ENCODE data around the gene MCC.

Gene MCC

DNA sequence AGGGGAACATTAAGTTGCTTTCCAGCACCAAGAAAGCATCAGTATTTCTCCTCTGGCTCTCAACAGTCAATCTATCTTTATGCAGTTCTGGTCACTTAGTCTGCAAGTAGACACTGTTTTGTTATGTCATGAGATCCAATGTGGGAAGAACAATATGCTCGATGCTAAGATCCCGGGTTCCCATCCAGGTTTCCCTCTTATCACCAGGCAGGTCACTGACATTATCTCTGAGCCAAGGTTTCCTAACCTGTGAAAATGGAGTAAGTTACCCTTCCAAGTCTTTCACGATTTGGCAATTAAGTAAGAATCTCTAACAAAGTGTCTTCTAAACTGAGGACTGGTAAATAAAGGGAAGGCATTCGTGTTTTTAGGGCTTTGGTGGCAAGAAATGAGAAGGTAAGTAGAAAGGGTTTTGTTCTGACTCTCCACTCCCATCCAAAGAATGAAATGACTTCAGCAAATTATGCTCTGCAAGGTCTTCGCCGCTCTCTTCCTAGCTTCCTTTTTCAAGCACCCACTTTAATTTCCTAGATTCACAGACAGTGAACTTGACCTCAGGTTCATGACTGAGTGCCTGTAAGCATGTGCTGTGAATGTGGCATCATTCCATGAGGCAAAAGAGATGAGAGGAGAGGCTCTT is 425.3 kb downstream of the MCC start:
- no peak for DNase-seq

DNA sequence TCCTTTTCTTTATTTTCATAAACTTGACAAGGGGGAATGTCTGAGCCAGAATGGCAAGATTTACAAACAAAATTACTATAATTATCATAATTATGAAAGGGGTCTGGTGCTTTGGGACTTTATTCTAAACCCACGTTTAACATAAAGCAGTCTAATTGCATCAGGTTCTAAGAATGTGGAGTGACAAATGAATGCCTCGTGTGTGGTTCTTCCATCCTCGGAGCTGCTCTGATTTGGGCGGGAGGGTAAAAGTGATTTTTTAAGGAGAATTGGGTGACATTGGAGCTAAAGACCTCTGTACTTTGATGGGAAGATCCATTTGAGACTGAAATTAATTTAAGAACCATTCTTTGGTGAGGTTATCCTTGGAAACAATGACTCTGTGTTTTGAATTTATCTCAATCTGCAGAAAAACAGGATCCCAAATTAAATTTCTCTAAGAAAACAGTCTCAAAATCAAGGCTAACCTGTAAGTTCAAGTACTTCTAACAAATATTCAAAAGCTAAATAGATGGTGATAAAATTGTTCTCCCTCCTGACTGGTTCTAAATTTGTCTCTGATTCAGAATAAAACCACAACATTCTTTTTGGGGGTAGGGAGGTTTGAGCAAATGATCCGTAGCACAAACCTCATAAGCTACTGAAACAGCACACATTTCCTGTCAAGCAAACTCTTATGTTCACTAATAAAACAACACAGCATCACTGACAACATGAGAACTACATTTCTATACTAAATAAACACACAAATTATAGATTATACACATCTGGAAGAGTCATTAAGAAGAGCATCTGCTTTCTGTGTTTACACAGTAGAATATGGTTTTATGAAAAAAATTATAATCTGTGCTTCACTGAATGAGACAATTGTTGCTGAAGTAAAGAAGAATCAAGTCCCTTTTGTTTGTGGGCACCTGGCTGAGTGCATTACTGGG is 426.1 kb downstream of the MCC start:
- peak; percentile 20 for DNase-seq

- DNase-seq: peak; percentile 7
These were observed 427.7 kb downstream of the MCC start for GRCh38 chr5:113060408-113061025.

DNA sequence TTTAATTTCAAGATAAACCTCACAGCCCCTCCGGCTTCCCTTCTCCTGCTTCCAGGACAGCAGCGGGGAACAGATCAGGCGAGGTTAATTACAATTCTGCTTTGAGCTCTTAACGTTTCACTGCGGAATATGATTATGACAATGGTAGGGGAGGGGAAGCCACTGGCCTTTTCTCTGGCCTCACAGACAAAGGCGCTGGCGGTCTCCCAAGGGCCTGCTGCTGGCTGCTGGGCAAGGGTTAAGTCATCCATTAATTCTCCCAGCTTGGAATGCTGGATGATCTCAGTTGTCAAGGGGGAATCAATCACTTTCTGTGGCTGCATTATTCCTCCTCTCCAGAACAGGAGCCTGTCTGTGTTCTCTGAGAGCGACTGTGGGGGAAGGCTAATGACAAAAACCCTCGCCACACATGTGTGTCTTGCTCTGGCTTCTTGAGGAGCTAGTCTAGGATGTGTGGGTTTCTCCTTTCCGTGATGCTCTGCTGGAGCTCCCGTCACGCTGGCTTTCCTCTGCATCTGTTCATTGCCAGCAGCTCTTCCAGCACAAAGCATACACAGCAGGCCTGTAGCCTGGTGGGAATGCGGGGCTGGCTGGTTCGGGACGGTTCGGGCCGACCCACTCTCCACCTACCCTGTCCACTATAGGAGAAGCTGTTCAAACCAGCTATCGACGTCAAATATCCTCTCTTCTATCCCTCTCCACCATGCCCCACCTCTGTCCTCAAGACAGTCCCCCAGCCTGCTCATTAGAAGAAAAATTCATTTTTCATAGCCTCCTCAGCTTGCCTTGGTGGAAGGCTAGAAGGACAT is 428.8 kb downstream of the MCC start:
- DNase-seq: peak; percentile 56

DNA sequence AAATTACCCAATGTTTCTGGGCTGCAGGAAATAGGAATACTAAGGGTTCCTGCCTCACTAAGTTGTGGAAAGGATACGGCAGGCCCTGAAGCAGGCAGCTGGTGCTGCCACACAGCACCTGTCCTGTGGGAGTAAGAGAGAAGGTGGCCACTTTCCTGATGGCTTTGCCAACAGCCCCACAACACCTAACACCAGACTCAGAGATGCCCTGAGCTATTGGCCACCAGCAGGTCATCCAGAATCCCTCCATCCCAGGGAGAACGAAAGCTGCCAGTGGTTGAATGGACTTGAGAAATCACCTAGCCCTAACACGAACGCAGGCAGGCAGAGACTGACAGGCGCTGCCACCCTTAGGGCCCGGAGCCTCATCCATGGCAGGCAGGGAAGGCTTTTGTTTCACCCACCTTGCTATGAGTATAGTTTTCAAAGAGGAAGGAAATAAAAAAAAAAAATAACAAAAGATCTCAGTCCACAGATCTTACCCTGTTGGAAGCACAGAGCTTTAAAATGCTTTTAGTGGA is 429.5 kb downstream of the MCC start:
- DNase-seq: peak; percentile 24

DNA sequence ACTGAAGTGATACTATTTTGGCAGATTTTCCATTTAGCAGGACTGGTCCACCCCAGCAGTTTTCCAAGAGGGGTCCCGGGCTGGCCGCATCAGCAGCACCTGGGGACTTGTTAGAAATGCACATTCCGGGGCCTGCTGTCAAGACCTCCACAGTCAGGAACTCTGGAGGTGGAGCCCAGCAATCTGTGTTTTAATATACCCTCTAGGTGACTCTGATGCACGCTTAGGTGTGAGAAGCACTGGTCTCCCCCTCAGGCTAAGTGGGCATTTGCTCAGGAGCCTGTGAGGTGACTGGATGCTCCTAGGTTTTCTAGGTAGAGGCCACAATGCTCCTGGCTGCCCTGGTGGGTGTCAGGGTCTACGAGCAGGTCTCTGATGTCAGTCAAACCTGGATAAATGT is 430.0 kb downstream of the MCC start:
- peak; percentile 37 for DNase-seq

- peak; percentile 38 for DNase-seq
These were observed 430.7 kb downstream of the MCC start for GRCh38 chr5:113057557-113057984.

DNA sequence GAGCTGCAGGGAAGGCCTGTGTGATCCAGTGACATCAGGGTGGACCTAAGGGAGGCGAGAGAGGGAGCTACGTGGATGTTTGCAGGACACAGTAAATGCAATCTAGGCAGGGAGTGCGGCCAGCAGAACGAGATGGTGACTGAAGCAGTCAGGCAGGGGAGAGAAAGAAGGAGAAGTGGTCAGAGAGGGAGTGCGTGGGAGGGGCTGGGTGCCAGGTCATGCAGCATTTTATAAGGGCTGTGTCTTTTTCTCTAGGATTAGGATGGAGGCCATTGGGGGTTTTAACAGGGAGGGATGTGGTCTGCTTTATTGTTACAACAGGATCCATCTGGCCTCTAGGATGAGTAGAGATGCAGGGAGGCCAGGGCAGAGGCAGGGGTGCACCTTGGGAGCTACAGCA is 431.3 kb downstream of the MCC start:
- DNase-seq: peak; percentile 34

- DNase-seq: no peak
These were observed 433.4 kb downstream of the MCC start for GRCh38 chr5:113054899-113055298.

GRCh38 chr5:113053511-113053995 is 434.7 kb downstream of the MCC start:
- no peak for DNase-seq

DNA sequence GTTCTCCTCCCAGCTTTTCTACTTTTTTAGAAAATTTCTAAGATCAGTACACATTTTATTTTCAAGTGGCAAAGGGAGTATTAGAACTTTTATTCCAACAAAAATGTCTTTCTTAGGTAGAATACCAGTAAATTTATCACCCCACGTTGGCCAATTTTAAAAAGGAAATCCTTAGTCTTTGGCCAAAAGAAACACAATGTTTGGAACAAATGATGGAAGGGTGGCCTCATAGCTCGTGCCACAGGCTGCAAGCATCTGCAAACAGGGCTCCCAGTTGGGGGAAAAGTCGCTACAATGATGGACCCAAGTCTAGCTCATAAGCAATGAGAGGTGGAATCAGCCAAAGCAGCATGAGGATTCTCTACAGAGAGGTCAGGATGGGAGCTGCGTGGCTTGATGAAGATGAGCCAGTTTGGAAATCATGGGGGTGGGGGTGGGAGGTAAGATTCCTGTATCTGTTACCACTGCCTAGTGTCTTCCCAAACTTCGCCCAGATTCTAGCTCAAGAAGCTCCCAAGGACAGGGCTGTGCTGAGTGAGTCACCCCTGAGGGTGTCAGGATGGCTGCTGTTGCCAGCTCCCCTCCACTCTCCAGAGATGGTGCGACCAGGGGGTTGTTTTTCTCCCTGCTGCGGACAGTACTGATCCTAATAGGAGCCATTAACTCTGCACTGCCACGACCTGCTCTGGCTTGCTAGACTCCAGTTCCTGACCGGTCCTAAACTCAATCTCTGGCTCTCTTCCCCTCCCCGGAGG is 436.0 kb downstream of the MCC start:
- DNase-seq: no peak

DNA sequence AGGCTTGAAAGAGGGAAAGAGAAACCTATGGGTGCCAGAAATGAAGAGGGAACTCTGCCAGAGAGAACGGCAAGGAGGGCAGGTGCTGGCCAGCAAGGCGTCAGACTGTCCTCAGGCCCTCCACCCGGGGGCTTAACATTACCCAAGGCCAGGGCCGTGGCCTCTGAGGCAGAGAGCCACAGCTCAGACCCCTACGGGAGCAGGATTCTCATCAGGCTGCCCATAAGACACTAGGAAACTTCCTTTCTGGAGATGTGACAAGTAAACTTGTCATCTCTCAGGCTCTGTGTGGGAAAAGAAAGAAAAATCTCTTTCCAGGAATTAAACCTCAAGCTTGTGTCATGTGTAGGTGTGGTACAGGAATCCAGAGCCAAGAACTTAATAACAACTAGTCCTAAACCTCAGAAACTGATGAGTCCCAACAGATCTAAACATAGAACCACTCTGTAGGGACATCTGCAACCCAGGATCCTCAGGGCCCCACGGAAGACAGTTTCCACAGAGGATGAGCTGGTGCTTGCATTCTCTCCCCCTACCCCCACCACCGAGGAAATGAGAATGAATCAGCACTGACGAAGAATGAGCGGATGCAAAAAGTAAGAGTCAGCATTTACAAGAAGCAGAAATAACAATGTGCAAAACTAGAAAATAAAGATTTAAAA is 437.4 kb downstream of the MCC start:
- no peak for DNase-seq

DNA sequence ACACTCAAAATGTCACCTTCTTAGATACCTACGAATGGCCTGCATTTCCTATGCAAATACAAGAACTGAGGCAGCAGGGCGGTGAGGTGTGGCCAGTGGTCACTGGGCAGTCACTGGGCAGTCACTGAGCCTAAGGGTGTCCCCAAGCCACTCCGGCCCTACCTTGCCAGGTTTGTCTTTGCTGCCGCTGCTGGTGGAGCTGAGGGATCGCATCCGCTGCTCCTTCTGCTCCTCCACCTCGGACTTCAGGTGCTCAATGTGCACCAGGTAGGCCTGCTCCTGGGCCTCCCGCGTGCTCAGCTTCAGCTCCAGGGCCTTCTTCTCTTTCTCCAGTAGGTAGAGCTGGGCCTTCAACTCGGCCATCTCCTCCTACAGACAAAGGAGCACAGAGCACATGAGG is 439.3 kb downstream of the MCC start:
- DNase-seq: no peak

GRCh38 chr5:113047733-113048652 is 440.3 kb downstream of the MCC start:
- DNase-seq: no peak

DNA sequence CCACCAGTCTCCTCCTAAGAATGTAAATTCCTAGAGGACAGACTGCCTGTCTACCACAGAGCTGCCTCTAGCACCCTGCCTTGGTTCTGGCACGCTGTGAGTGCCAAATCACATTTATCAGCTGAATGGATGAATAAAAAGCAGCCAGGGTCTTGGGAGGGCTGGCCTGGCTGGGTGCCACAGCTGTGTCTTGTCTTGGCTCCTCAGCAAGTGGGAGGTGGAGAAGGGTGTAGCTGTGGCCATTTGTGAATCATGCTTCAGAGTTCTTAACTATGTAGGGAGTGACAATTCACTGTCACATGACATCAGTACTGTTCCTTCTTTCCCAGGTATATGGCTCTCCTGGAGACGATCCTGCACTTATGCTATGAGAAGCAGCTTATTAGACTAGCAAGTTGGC is 441.0 kb downstream of the MCC start:
- no peak for DNase-seq

DNA sequence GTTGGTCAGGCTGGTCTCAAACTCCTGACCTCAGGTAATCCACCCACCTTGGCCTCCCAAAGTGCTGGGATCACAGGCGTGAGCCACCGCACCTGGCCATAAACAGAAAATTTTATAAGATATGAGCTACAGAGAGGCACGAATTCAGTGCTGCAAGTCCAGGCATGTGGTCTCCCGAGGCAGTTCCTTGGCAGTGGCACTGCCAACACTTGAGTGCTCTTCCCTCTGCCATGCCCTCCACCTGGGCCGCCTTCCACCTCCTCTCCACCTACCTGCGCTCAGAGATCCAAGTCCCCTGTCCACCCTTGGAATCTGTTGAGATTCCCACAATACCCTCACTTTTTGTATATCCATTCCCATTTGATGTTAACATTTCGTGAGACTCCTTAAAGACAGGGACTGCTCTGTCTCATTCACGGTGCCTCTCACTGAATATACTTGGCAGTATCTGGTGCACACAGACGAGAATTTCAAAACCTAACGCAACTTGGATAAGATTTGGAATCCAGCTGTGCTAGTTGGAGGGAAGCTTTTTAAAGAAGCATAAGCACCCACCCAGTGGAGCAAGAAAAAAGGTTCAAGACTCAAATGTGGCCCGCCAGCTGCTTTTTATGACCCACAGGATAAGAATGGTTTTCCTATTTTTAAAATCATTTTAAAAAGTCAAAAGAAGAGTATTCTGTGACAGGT is 443.3 kb downstream of the MCC start:
- DNase-seq: peak; percentile 28

DNA sequence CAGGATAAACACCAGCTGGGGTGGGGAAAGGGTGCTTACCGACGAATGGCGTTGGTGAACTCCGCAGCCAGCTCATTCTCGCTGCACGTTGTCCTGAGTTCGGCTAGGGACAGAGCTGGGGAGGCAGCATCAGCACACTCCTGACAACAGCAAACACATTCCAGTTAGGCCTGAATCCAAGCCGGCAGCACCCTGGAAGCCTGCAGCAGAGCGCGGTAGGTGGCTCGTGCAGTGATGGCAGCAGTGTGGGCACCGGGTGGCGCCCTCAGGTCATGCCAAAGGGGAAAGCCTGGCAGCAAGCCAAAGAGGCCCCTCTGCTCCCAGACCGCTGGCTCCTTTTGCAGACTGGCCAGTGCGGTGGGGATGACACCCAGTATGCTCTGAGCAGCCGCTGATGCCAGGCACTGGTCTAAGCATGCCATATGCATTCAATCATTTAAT is 444.7 kb downstream of the MCC start:
- no peak for DNase-seq

DNA sequence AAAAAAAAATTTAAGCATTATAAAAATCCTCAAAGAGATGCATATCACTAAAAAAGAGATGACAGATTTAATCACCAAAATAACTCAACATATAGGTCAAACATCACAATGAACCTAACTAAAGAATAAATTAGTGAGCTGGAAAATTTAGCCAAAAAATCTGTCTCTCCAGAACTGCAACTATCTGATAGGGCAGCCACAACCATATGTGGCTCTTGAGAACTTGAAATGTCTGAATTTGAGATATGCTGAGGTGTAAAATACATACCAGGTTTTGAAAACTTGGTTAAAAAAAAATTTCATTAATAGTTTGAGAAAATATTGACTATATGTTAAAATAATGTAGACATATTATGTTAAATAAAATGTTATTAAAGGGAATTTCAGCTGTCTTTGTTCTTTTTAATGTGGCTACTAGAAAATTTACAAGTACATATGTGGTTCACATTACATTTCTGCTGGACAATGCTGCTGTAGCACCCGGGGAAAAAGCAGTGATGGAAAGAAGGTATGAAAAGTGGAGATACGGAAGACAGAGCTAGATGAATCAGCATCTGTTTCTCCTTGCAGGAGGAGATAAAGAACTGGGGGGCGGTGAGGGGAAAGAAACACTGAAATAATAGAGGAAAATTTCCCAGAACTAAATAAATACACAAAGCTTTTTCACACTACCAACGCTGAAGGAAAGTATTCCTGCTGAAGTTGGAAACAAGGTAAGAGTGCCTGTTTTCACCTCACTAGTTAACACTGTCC is 445.6 kb downstream of the MCC start:
- DNase-seq: no peak

Measured in right forelimb (tissue), 1 donor.